Activated CD8-positive, alpha-beta memory T cell treated with anti-CD3 and anti-CD28 coated beads for 36 hours (primary cell): ENCODE measurements around the gene NOL3. TPM values are rescaled to one million over a fixed set of nuclear protein-coding genes. Genes with fewer than 3 reads are reported as not detected.

Experiments
- CTCF ChIA-PET: fragments of 350-600 bp; sonication (Branson Sonifier 250); formaldehyde crosslinking; loops from one replicate; lab custom pipeline; 2021; ENCODE audit warnings: antibody characterized with exemption; lab: Charles Lee
- POLR2A ChIA-PET: fragments of 350-600 bp; sonication (Branson Sonifier 250); formaldehyde crosslinking; loops from one replicate; lab custom pipeline; 2021; ENCODE audit warnings: antibody characterized with exemption; lab: Charles Lee
- total RNA-seq, 2 experiments: library from RNA; stranded (reverse); gene quantifications; one replicate each; pipeline ENCODE4 v1.2.3, GENCODE V29; 2021

The NOL3 gene
- total RNA-seq, 2 experiments from 2014 or later: 4.9 to 5.2 TPM

DNA sequence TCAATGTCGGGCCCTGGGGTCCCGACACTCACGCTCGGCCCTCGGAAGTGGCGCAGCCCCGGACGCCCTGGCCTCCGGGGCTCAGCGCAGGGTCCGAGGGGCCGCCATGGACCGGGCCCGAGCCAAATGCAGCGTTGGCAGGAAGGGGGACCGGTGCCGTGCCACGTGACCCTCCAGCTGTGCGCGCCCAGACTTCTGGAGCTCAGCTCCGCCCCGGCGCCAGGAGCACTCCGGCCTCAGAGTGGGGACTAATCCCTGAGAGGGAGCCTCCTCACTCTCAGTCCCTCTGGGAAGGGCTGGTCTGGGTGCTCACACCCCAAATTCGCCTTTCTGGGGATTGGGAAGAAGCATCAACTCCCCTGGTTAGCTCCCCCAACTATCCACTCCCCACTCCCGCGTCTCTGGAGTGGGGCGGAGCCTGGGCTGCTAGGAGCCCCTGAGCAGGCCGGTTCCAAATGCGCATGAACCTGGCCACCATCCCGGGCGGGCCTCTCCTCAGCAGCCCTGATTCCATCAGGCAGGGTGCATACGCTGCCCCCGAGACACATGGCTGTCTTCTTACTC is 19.4 kb upstream of the NOL3 start, which contains the start of gene B3GNT9:
Gene B3GNT9 (minus strand): TSS at position 166 of the 564 bp plus-strand sequence. CDS start 513 bp downstream, outside the sequence.
- ChIA-PET POLR2A (interaction anchor here (1.3 kb wide), 1 partner anchor 133 kb away, joined by 3 read pairs; no protein-coding TSS in a partner anchor), CTCF (interaction anchor here (0.8 to 2.2 kb wide), 10 partner anchors 13 to 189 kb away, joined by 3 to 13 read pairs (median 3); no protein-coding TSS in a partner anchor)

DNA sequence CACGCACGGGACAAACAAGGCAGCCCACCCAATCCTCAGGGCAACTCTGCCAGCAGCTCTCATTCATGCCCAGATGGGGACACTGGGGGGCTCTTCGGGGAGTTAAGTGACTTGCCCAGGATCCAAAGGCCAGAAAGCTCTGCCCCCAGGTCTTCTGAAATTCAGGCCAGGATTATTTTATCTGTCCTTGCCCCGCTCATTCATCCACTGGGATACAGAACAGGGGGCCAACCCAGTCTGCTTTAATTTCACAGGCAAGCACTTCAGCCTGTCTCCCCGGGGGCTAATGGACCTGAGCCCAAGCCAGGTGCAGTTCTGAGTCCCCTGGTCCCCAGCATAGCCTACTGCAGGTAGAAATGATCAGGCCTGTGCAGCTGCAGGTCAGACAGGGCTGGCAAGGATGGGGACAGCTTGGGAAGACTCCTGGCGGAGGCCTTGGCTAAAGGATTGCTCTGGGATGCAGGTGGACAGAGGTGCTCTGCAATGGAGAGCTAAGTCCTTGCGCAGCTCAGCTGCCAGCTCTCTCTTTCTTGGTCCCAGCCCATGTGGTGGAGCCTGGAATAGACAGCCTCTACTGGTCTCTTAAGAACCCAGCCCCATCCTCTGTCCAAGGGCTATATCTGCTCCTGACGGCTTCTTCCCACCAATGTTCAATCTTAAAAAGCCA is 18.8 kb upstream of the NOL3 start:
- ChIA-PET POLR2A (interaction anchor here (1.3 kb wide), 1 partner anchor 134 kb away, joined by 3 read pairs; no protein-coding TSS in a partner anchor), CTCF (interaction anchor here (0.8 to 2.2 kb wide), 10 partner anchors 11 to 189 kb away, joined by 3 to 13 read pairs (median 3); no protein-coding TSS in a partner anchor)

DNA sequence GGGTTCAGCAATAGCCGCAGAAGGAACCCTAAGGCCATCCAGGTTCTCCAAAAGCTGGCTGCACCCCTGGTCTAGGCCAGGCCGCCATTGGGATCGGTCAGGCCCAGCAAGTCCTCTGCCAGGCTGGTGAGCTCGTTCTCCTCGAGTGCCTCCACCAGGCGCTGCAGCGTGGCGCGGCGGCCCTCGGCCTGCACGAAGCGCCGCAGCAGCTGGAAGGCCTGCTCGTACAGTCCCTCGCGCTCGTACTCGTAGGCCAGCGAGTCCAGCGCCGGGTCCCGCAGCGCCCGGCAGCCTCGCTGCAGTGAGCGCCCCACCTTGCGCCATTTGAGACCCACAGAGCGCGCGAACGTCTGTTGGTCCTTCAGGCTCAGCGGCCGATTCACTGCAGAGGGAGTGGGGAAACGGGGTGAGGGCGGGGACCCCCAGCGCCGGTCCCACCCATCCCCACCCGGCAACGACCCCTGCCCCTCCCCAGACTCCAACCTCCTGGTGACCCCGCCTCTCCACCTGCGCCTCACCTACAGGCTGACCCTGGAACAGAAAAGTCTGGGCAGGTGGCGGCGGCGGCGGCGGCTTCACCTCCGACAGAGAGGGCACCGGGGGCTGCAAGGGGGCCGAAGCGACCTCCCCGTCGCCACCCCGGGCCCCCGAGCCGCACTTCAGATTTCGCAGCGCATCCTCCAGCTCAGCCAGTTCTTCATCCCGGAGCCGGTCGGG is 15.6 kb upstream of the NOL3 start:
- POLR2A ChIA-PET: interaction anchor here (0.9 to 1.2 kb wide), 2 partner anchors 11 to 136 kb away, joined by 5 to 8 read pairs; no protein-coding TSS in a partner anchor
- CTCF ChIA-PET: interaction anchor here (0.7 to 5.8 kb wide), 52 partner anchors 9 to 274 kb away, joined by 3 to 63 read pairs (median 5); partner anchors contain the start of genes CBFB, CES3, CES4A and E2F4

DNA sequence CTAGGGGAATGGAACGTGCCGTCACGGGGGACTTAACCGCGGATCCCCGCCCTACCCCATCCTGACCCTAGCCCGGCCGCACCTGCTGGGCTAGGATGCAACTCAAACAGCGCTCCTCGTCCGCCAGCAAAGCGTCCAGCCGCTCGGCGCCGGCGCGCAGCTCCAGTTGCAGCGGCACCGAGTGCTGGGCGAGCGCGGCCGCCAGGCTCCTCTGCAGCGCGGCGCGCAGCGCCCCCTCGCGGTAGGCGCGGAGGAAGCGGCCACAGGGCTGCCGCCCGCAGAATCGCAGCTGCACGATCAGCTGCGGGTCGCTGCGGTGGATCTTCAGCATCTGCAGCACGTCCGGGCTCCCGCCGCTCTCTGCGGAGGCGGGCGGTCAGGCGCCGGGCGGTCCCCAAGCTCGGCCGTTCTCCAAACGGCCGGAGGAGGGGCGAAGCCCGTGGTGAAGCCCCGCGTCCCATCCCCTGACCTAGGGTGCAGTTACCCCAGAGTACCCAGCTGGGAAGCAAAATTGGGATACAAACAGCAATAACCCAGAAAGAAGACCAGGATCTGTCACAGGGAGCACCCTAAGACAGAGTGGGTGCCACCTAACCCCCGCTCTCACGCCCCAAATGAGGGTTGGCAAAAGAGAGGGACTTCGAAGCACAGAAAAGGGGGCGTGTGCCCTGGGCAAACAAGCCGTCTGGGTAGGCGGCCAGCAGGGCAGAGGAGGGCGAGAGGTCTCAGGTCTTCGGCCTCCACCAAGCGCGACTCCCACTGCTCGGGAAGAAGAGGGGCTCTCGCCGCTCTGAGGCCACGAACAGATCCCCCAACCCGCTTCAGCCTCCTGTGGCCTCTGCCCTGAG is 14.8 kb upstream of the NOL3 start:
- CTCF ChIA-PET: interaction anchor here (0.6 to 5.8 kb wide), 54 partner anchors 8 to 211 kb away, joined by 3 to 63 read pairs (median 5); partner anchors contain the start of genes CBFB, CES4A, E2F4 and EXOC3L1
- POLR2A ChIA-PET: interaction anchor here (0.6 to 1.2 kb wide), 3 partner anchors 11 to 137 kb away, joined by 3 to 8 read pairs (median 5); no protein-coding TSS in a partner anchor

DNA sequence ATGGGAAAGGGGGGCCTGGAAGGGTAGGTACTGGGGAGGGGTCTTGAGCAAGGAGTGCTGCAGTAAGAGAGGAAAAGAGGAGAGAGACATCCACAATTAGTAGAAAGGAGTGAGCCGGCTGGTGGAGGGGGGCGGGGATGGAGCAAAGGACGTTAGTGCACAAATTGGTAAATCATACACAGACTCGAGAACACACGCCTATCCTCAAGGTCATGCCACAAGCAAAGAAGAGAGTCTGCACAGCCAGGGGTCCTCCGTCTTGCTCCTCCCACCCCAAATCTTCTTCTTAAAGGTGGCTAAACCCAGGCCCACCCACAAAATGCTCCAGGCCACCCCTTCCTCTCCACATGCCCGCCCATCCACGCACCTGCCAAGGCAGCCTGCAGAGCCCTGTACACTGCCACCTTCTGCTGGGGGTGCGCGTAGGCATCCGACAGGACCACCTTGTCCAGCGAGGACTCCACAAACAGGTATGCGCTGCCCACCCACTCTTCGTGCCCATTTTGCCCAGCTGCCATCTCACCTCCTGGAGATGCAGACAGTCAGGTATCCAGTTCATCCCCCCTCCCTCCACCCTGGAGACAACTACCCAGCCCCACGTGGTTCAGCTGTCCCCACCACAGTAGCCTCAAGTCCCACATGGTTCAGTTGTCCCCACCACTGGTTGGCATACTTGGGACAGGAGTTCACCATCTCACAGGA is 14.0 kb upstream of the NOL3 start:
- ChIA-PET POLR2A (no interaction called here), CTCF (interaction anchor here (0.6 to 5.8 kb wide), 21 partner anchors 14 to 212 kb away, joined by 3 to 63 read pairs (median 5); partner anchors contain the start of genes CES4A, EXOC3L1 and NOL3)

DNA sequence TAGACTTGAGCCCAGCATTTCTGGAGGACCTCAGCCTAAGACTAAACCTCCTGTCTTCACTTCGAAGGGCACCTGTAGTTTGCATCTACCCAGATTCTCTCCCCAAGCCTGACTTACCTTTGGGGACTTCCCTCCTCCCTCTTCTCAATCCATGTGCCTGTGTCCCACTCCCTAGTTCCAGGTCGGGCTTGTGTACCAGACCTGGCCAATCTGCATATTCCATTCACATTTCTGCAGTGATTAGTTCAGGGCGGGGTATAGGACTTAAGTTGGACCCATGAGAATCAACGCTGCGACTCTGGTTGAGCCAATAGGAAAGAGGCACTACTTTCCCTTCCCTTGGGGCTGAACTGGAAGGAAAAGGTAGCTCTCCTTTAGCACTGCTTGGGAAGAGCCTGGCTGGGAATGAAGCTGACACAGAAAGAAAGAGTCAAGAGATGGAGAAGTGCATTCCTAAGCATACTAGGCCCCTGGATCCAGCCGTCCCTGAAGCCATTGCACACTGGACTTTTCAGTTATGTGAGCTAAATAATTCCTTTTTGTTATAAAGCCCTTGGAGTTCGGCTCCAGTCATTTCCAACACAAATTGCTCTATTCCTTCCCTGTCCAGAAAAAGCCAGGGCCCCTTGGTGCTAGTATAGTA is 13.1 kb upstream of the NOL3 start:
- CTCF ChIA-PET: interaction anchor here (0.6 to 5.8 kb wide), 11 partner anchors 13 to 204 kb away, joined by 3 to 63 read pairs (median 5); partner anchors contain the start of gene NOL3
- POLR2A ChIA-PET: no interaction called here

DNA sequence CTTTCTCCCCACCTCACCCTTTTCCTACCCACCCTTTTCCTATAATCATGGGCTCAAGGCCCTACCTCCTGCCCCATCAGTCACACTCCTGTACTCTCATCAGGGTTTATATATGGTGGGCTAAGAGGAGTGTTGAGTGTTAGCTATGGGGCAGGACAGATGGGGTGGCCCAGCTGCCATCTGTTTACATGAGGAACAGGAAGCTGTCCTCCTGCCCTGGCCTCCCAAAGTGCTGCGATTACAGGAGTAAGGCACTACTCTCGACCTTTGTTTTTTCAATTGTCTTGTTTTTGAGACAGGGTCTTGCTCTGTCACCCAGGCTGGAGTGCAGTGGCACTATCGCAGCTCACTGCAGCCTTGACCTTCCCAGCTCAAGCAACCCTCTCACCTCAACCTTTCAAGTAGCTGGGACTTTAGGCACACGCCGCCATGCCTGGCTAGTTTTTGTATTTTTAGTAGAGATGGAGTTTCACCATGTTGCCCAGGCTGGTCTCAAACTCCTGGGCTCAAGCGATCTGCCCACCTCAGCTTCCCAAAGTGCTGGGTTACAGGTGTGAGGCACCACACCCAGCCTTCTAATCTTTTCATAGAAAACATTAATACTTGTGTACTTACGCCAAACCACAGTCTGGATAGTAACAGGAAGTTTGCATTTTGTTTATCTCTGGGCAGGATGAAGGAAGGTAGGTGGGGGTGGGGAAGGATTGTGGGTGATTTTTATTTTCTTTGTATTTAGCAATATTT is 12.3 kb upstream of the NOL3 start:
- ChIA-PET CTCF (interaction anchor here (1.0 to 5.8 kb wide), 7 partner anchors 12 to 200 kb away, joined by 3 to 63 read pairs (median 7); partner anchors contain the start of gene NOL3), POLR2A (interaction anchor here (0.6 to 2.6 kb wide), 6 partner anchors 13 to 284 kb away, joined by 4 to 14 read pairs (median 6); partner anchors contain the start of gene NOL3)

DNA sequence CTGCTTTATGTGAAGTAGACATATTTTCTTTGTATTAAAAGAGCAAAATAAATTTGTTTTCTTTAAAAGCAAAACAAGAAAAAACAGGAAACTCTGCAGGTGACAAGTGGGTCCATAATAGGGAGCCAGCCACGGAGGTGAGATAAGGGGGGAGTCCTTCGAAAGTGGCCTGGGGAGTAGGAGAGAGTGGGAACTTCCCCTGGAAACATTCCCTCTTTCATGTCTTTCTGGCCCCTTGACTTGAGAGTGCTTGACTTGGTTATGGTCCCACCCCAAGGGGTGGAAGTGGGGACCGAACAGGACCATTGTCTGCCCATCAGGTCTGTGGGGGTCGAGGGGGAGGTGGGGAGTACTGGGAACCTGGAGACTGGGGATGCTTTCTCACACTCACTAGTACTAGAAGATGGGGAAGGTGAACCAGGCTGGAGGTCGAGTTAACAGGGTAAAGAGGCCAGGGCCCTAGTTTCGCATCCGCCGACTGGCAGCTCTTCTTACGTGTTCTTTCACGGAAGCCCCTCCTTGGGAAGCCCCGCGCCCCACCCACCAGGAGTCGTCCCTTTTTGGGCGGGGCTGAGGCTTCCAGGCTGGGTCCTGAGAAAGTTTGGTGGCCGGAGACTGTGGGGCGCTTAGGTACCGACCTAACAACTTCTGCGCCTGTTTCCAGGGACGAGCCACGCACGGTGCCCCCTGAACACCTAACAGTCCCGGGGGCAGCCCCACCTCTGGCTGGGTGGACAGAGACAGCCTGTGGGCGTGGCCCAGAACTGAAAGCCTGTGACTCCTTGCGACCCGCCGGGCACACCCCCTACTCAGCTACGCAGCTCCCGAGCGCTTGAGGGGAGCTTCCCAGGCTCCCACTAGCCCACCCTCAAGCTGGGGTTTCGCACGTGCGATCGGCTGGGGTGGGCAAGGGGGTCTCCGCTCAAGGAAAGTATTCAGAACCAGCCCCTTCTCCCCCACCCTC is 11.4 kb upstream of the NOL3 start:
- CTCF ChIA-PET: interaction anchor here (0.6 to 5.8 kb wide), 5 partner anchors 16 to 222 kb away, joined by 3 to 63 read pairs (median 5); no protein-coding TSS in a partner anchor
- POLR2A ChIA-PET: interaction anchor here (0.6 to 2.6 kb wide), 7 partner anchors 12 to 284 kb away, joined by 3 to 14 read pairs (median 5); partner anchors contain the start of gene NOL3

DNA sequence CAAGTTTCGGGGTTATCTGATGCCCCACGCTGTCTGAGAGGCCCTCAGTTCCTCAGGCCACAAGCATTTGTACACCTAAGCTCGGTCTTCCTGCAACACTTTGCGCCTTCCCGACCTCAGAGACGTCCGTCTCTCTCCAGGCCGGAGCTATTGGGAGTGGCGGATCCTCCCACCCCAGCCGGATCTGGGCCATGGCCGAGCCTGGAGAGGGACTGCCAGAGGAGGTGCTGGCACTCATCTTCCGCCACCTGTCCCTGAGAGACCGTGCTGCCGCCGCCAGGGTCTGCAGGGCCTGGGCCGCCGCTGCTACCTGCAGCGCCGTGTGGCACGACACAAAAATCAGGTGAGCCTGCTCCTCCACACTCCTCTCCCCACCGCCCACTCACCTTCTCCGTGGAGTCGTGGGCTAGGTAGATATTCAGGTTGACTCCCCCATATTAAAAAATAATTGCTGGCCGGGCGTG is 8.7 kb upstream of the NOL3 start:
- ChIA-PET CTCF (interaction anchor here (1.2 to 4.1 kb wide), 5 partner anchors 9 to 183 kb away, joined by 5 to 26 read pairs (median 6); partner anchors contain the start of gene NOL3), POLR2A (interaction anchor here (0.5 kb wide), 1 partner anchor 229 kb away, joined by 3 read pairs; no protein-coding TSS in a partner anchor)

DNA sequence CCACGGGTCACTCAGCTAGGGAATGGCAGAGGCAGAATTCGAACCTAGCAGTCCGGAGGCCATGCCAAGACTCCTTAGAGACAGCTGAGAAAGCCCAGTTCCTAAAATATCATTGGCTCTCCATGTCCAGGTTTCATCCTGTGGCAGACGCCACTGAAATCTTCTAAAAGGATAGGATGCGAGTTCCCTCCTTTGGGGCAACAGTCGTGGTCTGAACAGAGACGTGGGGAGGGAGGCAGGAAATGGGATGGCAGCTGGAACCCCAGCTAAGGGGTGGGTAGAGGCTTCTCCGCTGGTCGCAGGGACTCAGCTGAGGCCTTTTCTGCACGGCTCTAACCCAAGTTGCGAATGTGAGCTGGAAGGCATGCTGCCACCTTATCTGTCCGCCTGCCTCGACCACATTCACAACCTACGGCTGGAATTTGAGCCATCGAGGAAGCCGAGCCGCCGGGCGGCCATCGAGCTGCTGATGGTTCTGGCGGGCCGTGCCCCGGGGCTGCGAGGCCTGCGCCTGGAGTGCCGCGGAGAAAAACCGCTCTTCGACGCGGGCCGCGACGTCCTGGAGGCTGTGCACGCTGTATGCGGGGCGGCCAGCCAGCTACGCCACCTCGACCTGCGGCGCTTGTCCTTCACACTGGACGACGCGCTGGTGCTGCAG is 7.7 kb upstream of the NOL3 start:
- CTCF ChIA-PET: interaction anchor here (0.6 to 4.1 kb wide), 9 partner anchors 7 to 209 kb away, joined by 3 to 26 read pairs (median 5); no protein-coding TSS in a partner anchor
- POLR2A ChIA-PET: interaction anchor here (0.6 to 1.1 kb wide), 4 partner anchors 9 to 1594 kb away, joined by 3 to 4 read pairs (median 4); no protein-coding TSS in a partner anchor

DNA sequence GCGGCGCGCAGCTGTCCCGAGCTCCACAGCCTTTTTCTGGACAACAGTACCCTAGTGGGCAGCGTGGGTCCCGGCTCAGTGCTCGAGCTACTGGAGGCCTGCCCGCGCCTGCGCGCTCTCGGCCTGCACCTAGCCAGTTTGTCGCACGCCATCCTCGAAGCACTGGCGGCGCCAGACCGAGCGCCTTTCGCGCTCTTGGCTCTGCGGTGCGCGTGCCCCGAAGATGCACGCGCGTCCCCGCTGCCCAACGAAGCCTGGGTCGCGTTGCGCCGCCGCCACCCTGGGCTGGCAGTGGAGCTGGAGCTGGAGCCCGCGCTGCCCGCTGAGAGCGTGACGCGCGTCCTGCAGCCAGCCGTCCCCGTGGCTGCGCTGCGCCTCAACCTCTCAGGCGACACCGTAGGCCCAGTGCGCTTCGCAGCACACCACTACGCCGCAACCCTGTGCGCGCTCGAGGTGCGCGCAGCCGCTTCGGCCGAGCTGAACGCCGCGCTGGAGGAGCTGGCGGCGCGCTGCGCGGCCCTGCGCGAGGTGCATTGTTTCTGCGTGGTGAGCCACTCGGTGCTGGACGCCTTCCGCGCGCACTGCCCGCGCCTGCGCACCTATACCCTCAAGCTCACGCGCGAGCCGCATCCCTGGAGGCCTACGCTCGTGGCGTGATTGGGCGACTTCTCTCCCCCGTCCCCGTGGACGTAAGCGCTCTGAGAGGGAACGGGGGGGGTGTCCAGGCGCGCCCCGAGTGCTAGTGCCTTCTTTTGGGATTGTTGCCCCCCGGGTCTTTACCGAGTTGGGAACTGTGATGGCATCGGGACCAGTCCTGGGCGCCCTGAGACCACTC is 7.0 kb upstream of the NOL3 start:
- POLR2A ChIA-PET: interaction anchor here (0.9 to 1.1 kb wide), 2 partner anchors 10 to 11 kb away, joined by 3 to 4 read pairs; no protein-coding TSS in a partner anchor

DNA sequence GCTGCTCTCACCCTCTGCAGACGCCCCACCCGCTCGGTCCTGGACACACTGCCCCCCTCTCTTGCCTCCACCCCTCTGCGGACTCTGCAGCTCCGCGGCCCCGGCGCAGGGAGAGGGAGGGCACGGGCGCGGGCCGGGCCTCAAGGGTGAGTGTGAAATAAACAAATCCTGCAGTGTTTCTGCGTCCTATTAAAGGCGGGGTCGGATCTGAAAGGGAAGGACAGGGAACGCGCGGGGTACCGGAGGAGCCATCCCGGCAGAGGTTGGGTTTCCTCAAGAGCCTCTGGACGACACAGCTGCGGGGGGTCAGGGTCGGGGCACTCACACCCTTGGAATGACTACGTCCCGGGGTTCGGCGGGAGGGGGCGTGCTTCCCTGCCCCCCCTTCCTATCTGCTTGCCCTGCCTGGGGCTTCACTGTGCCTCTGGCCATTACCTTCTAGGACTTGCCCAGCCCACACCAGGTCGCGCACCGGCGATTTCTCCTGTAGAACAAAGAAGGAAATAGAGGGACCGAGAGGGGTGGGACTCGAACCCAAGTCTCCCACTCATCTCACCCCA is 6.3 kb upstream of the NOL3 start:
- ChIA-PET POLR2A (interaction anchor here (2.2 kb wide), 1 partner anchor 11 kb away, joined by 10 read pairs; no protein-coding TSS in a partner anchor), CTCF (interaction anchor here (0.9 to 4.1 kb wide), 7 partner anchors 9 to 207 kb away, joined by 3 to 26 read pairs (median 6); no protein-coding TSS in a partner anchor)

More for the DNA sequence above, 7.0 kb upstream of the NOL3 start:
- CTCF ChIA-PET: interaction anchor here (0.9 to 4.1 kb wide), 9 partner anchors 8 to 206 kb away, joined by 3 to 26 read pairs (median 4); no protein-coding TSS in a partner anchor
